Measurements from ENCODE around the gene OVAAL. TPM values are rescaled to one million over a fixed set of nuclear protein-coding genes. Genes with fewer than 3 reads are reported as not detected.

Gene OVAAL
- 0.09 TPM in 1 of 2 replicates, not detected in the other for total RNA-seq

GRCh38 chr1:180558664-180559063, at the start of gene OVAAL:
Gene OVAAL, plus strand, starts transcription at chr1:180558964.

Other genes with a start within 250 kb of the OVAAL start
- 55.1 and 64.9 TPM in 2 replicates for gene ACBD6, start 56.4 kb upstream of the OVAAL start, total RNA-seq
- 27.6 and 35.3 TPM in 2 replicates for gene XPR1, start 73.1 kb downstream of the OVAAL start, total RNA-seq

Data from endothelial cell of coronary artery (primary cell).